Measurements from ENCODE around the gene SRRM3.
"Not testable (repeated sequence)": the region's sequence is repeated elsewhere in the genome, so short reads cannot be mapped to it uniquely, and the experiment has no call there.

Gene SRRM3

DNA sequence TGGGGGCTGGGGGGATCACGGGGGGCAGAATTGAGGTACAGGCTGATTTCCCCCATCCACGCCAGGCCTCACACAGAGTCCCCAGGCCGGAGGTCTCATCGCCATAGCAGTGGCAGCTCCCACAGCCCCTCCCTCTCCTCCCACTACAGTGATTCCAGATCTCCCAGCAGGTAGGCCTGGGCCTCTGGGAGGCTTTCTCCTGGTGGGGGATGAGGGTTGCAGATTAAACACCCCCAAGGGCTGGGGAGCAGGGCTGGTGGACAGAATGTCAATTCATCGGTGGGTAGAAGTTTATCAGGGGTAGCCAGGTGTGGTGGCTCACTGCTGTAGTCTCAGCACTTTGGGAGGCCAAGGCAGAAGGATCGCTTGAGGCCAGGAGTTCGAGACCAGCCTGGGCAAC is 63.6 kb downstream of the SRRM3 start:
- Histone ChIP-seq H3K36me3 (ENCODE audit: control insufficient read depth, insufficient read depth, low read length) (no peaks in the 10 kb centered on the region), H3K27ac (ENCODE audit: low read depth, low read length, severe bottlenecking) (no peak overlapping the region), H3K9me3 (ENCODE audit: control insufficient read depth, low read length) (no peaks in the 10 kb centered on the region), H3K4me3 (ENCODE audit: extremely low read depth, insufficient read depth, low read length, poor library complexity, severe bottlenecking) (no peak overlapping the region), H3K4me1 (ENCODE audit: control insufficient read depth, insufficient read depth, low read length, poor library complexity, severe bottlenecking) (no peaks in the 10 kb centered on the region)
- WGBS, 2 experiments (ENCODE audit: insufficient coverage in 2 of 2), result 76% methylated on average over 3 of the region's 7 CpGs; no CpG with 5 or more reads in 1 of the 2 experiments

- Histone ChIP-seq H3K4me3 (ENCODE audit: extremely low read depth, insufficient read depth, low read length, poor library complexity, severe bottlenecking) (peak overlapping the region; percentile 25), H3K9me3 (ENCODE audit: control insufficient read depth, low read length) (no peaks in the 10 kb centered on the region), H3K27ac (ENCODE audit: low read depth, low read length, severe bottlenecking) (no peak overlapping the region), H3K4me1 (ENCODE audit: control insufficient read depth, insufficient read depth, low read length, poor library complexity, severe bottlenecking) (no peaks in the 10 kb centered on the region), H3K36me3 (ENCODE audit: control insufficient read depth, insufficient read depth, low read length) (no peaks in the 10 kb centered on the region)
- WGBS, 2 experiments (ENCODE audit: insufficient coverage in 2 of 2), result 1 to 2% methylated on average over 41 to 42 of the region's 68 CpGs
Observed at GRCh38 chr7:76267107-76267893, 65.6 kb downstream of the SRRM3 start.

DNA sequence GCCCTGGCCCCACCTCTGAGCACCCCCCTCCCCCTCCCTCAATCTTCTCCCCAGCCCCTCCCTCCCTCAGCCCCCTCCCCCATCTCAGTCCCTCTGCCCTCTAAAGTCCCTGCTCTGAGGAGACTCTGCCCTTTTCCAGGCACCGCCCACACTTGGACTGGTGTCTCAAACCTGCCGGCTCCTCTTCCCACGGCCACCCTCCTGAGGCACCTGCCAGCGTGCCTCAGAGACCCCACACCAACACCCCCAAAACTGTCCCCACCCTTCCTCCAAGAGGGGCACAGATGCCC is 66.1 kb downstream of the SRRM3 start:
- Histone ChIP-seq H3K9me3 (ENCODE audit: control insufficient read depth, low read length) (no peaks in the 10 kb centered on the region), H3K4me1 (ENCODE audit: control insufficient read depth, insufficient read depth, low read length, poor library complexity, severe bottlenecking) (peaks cover under 1% of the 10 kb centered on the region), H3K27ac (ENCODE audit: low read depth, low read length, severe bottlenecking) (no peak overlapping the region), H3K36me3 (ENCODE audit: control insufficient read depth, insufficient read depth, low read length) (no peaks in the 10 kb centered on the region), H3K4me3 (ENCODE audit: extremely low read depth, insufficient read depth, low read length, poor library complexity, severe bottlenecking) (no peak overlapping the region)
- WGBS, 2 experiments (ENCODE audit: insufficient coverage in 2 of 2), result no CpG with 5 or more reads among the region's 4 CpGs

DNA sequence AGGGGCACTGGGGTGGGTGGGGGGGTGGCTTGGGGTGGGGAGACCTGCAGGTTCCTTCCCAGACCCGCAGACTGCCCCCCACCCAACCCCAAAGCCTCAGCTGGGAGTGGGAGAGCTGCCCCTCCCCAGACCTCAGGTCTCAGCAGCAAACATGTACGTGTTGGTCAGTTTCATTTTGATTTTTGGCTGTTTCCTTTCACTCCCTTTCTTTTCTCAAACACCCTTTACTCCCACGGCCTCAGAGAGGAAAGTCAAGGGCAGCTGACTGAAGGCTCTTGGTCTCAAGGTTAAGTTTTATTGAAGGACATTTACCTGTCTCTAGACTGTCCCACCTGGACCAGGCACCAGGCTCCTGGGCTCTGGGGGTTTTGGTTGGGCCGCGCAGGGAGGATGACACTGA is 66.7 kb downstream of the SRRM3 start:
- no peak overlapping the region for H3K4me3 ChIP-seq (ENCODE audit: extremely low read depth, insufficient read depth, low read length, poor library complexity, severe bottlenecking)
- 40% methylated on average over 1 of the region's 5 CpGs for WGBS, 2 experiments (ENCODE audit: insufficient coverage in 2 of 2)
- H3K36me3 ChIP-seq (ENCODE audit: control insufficient read depth, insufficient read depth, low read length), result no peaks in the 10 kb centered on the region
- no peak overlapping the region for H3K27ac ChIP-seq (ENCODE audit: low read depth, low read length, severe bottlenecking)
- H3K4me1 ChIP-seq (ENCODE audit: control insufficient read depth, insufficient read depth, low read length, poor library complexity, severe bottlenecking), result peaks cover 4% of the 10 kb centered on the region
- H3K9me3 ChIP-seq (ENCODE audit: control insufficient read depth, low read length), result no peaks in the 10 kb centered on the region

GRCh38 chr7:76269895-76270294 is 68.2 kb downstream of the SRRM3 start:
- peaks cover 4% of the 10 kb centered on the region for H3K4me1 ChIP-seq (ENCODE audit: control insufficient read depth, insufficient read depth, low read length, poor library complexity, severe bottlenecking)
- no peaks in the 10 kb centered on the region for H3K36me3 ChIP-seq (ENCODE audit: control insufficient read depth, insufficient read depth, low read length)
- no peak overlapping the region for H3K4me3 ChIP-seq (ENCODE audit: extremely low read depth, insufficient read depth, low read length, poor library complexity, severe bottlenecking)
- no peaks in the 10 kb centered on the region for H3K9me3 ChIP-seq (ENCODE audit: control insufficient read depth, low read length)
- WGBS, 2 experiments (ENCODE audit: insufficient coverage in 2 of 2), result 21 to 23% methylated on average over 3 to 4 of the region's 5 CpGs
- H3K27ac ChIP-seq (ENCODE audit: low read depth, low read length, severe bottlenecking), result no peak overlapping the region

GRCh38 chr7:76271384-76271783 is 69.7 kb downstream of the SRRM3 start:
- no CpG with 5 or more reads among the region's 2 CpGs for WGBS, 2 experiments (ENCODE audit: insufficient coverage in 2 of 2)
- not testable (repeated sequence) for H3K27ac ChIP-seq (ENCODE audit: low read depth, low read length, severe bottlenecking); H3K36me3 ChIP-seq (ENCODE audit: control insufficient read depth, insufficient read depth, low read length); H3K4me1 ChIP-seq (ENCODE audit: control insufficient read depth, insufficient read depth, low read length, poor library complexity, severe bottlenecking); H3K4me3 ChIP-seq (ENCODE audit: extremely low read depth, insufficient read depth, low read length, poor library complexity, severe bottlenecking); H3K9me3 ChIP-seq (ENCODE audit: control insufficient read depth, low read length)

- no peak overlapping the region for H3K4me3 ChIP-seq (ENCODE audit: extremely low read depth, insufficient read depth, low read length, poor library complexity, severe bottlenecking)
- no peaks in the 10 kb centered on the region for H3K36me3 ChIP-seq (ENCODE audit: control insufficient read depth, insufficient read depth, low read length)
- no peak overlapping the region for H3K27ac ChIP-seq (ENCODE audit: low read depth, low read length, severe bottlenecking)
- WGBS, 2 experiments (ENCODE audit: insufficient coverage in 2 of 2), result 93% methylated on average over 3 to 4 of the region's 6 CpGs
- peaks cover 4% of the 10 kb centered on the region for H3K4me1 ChIP-seq (ENCODE audit: control insufficient read depth, insufficient read depth, low read length, poor library complexity, severe bottlenecking)
- no peaks in the 10 kb centered on the region for H3K9me3 ChIP-seq (ENCODE audit: control insufficient read depth, low read length)
Observed at GRCh38 chr7:76272142-76272541, 70.4 kb downstream of the SRRM3 start.

GRCh38 chr7:76272851-76273497 is 71.3 kb downstream of the SRRM3 start:
- Histone ChIP-seq H3K9me3 (ENCODE audit: control insufficient read depth, low read length) (no peaks in the 10 kb centered on the region), H3K4me1 (ENCODE audit: control insufficient read depth, insufficient read depth, low read length, poor library complexity, severe bottlenecking) (peaks cover 4% of the 10 kb centered on the region), H3K4me3 (ENCODE audit: extremely low read depth, insufficient read depth, low read length, poor library complexity, severe bottlenecking) (no peak overlapping the region), H3K36me3 (ENCODE audit: control insufficient read depth, insufficient read depth, low read length) (no peaks in the 10 kb centered on the region), H3K27ac (ENCODE audit: low read depth, low read length, severe bottlenecking) (peak overlapping the region; percentile 16)
- WGBS, 2 experiments (ENCODE audit: insufficient coverage in 2 of 2), result 26 to 33% methylated on average over 6 of the region's 7 CpGs

- Histone ChIP-seq H3K27ac (ENCODE audit: low read depth, low read length, severe bottlenecking) (no peak overlapping the region), H3K36me3 (ENCODE audit: control insufficient read depth, insufficient read depth, low read length) (no peaks in the 10 kb centered on the region), H3K4me3 (ENCODE audit: extremely low read depth, insufficient read depth, low read length, poor library complexity, severe bottlenecking) (no peak overlapping the region), H3K9me3 (ENCODE audit: control insufficient read depth, low read length) (no peaks in the 10 kb centered on the region), H3K4me1 (ENCODE audit: control insufficient read depth, insufficient read depth, low read length, poor library complexity, severe bottlenecking) (peaks cover 4% of the 10 kb centered on the region)
- 63 to 90% methylated on average over 2 to 3 of the region's 5 CpGs for WGBS, 2 experiments (ENCODE audit: insufficient coverage in 2 of 2)
Observed at GRCh38 chr7:76273503-76273902, 71.8 kb downstream of the SRRM3 start.

- Histone ChIP-seq H3K36me3 (ENCODE audit: control insufficient read depth, insufficient read depth, low read length) (no peaks in the 10 kb centered on the region), H3K27ac (ENCODE audit: low read depth, low read length, severe bottlenecking) (no peak overlapping the region), H3K9me3 (ENCODE audit: control insufficient read depth, low read length) (no peaks in the 10 kb centered on the region), H3K4me3 (ENCODE audit: extremely low read depth, insufficient read depth, low read length, poor library complexity, severe bottlenecking) (no peak overlapping the region), H3K4me1 (ENCODE audit: control insufficient read depth, insufficient read depth, low read length, poor library complexity, severe bottlenecking) (peaks cover 3% of the 10 kb centered on the region)
- WGBS, 2 experiments (ENCODE audit: insufficient coverage in 2 of 2), result 92 to 100% methylated on average over 1 of the region's 1 CpG
Observed at GRCh38 chr7:76278540-76278939, 76.8 kb downstream of the SRRM3 start.

GRCh38 chr7:76280408-76280807 is 78.7 kb downstream of the SRRM3 start:
- 0 to 6% methylated on average over 1 to 18 of the region's 25 CpGs for WGBS, 2 experiments (ENCODE audit: insufficient coverage in 2 of 2)
- peaks cover 3% of the 10 kb centered on the region for H3K4me1 ChIP-seq (ENCODE audit: control insufficient read depth, insufficient read depth, low read length, poor library complexity, severe bottlenecking)
- H3K27ac ChIP-seq (ENCODE audit: low read depth, low read length, severe bottlenecking), result no peak overlapping the region
- H3K4me3 ChIP-seq (ENCODE audit: extremely low read depth, insufficient read depth, low read length, poor library complexity, severe bottlenecking), result no peak overlapping the region
- H3K36me3 ChIP-seq (ENCODE audit: control insufficient read depth, insufficient read depth, low read length), result no peaks in the 10 kb centered on the region
- no peaks in the 10 kb centered on the region for H3K9me3 ChIP-seq (ENCODE audit: control insufficient read depth, low read length)

Data from mesodermal cell (in vitro differentiated cells).